Placental pericyte (primary cell): Measurements from ENCODE around the gene VIPR1. TPM values are rescaled to one million over a fixed set of nuclear protein-coding genes. Genes with fewer than 3 reads are reported as not detected.

ENCODE experiments used
- small RNA-seq: library from RNA; depleted of rRNA; stranded (forward); fragments of <200 nt; gene quantifications from one replicate; pipeline ENCODE3, GENCODE V24; 2012; ENCODE audit warnings: low replicate concordance
- total RNA-seq: library from RNA; depleted of rRNA; stranded (reverse); fragments of >200 nt; gene quantifications from 2 replicates; pipeline ENCODE4 v1.2.3, GENCODE V29; 2012

Gene VIPR1
- total RNA-seq, result 1.3 and 2.0 TPM in 2 replicates

GRCh38 chr3:42502429-42503250 lies at the start of gene VIPR1:
Gene VIPR1 (plus strand): TSS chr3:42502643. CDS start chr3:42502736, 93 bp downstream.

GRCh38 chr3:42581709-42582473 lies 79.4 kb downstream of the VIPR1 start, which contains the start of gene SEC22C:
Gene SEC22C (minus strand): TSS chr3:42581967. CDS start chr3:42569046, 12,921 bp downstream.

Small RNAs within 50 kb of the gene (small RNA-seq; reads per million reads assigned to genes)
- not detected for gene AC092047.1

Other genes starting within 250 kb of the VIPR1 start
- not detected in 2 replicates for gene CCK, start 236.5 kb upstream of the VIPR1 start, total RNA-seq
- not detected in 2 replicates for gene LYZL4, start 92.0 kb upstream of the VIPR1 start, total RNA-seq
- 40.9 and 79.0 TPM in 2 replicates for gene SEC22C, start 79.3 kb downstream of the VIPR1 start, total RNA-seq
- gene SS18L2, start 88.2 kb downstream of the VIPR1 start, total RNA-seq, result 6.6 and 14.7 TPM in 2 replicates
- gene NKTR, start 98.0 kb downstream of the VIPR1 start, total RNA-seq, result 40.7 and 83.8 TPM in 2 replicates
- 26.0 and 35.4 TPM in 2 replicates for gene ZBTB47, start 151.1 kb downstream of the VIPR1 start, total RNA-seq
- gene KLHL40, start 182.9 kb downstream of the VIPR1 start, total RNA-seq, result not detected in 2 replicates
- gene HHATL, start 200.2 kb downstream of the VIPR1 start, total RNA-seq, result not detected in 2 replicates